HG02943 (cell line): ENCODE measurements around the gene TRAPPC2.

ENCODE experiments used
- ATAC-seq: cut with Tn5 transposase; IDR thresholded peaks from one replicate; pipeline ENCODE4 v1.9.1; 2021; ENCODE audit warnings: mild to moderate bottlenecking, low read depth, moderate library complexity; ENCODE audit not compliant: unreplicated experiment

Gene TRAPPC2

GRCh38 chrX:13702111-13702789, 32.2 kb downstream of the TRAPPC2 start:
- no peak for ATAC-seq

- ATAC-seq, result no peak
These were observed 34.0 kb downstream of the TRAPPC2 start for GRCh38 chrX:13700380-13700779.

GRCh38 chrX:13699183-13699826, 35.1 kb downstream of the TRAPPC2 start:
- no peak for ATAC-seq

- no peak for ATAC-seq
These were observed 36.0 kb downstream of the TRAPPC2 start for GRCh38 chrX:13698432-13698831.

- ATAC-seq, result no peak
These were observed 36.4 kb downstream of the TRAPPC2 start for GRCh38 chrX:13697976-13698375.

- ATAC-seq, result no peak
These were observed 37.0 kb downstream of the TRAPPC2 start for GRCh38 chrX:13697455-13697854.

GRCh38 chrX:13695601-13696115, 38.8 kb downstream of the TRAPPC2 start:
- no peak for ATAC-seq

- ATAC-seq, result no peak
These were observed 39.4 kb downstream of the TRAPPC2 start for GRCh38 chrX:13694983-13695382.

- no peak for ATAC-seq
These were observed 40.1 kb downstream of the TRAPPC2 start for GRCh38 chrX:13694359-13694758.

GRCh38 chrX:13693341-13693961, 41.0 kb downstream of the TRAPPC2 start:
- ATAC-seq, result no peak

GRCh38 chrX:13692771-13693231, 41.6 kb downstream of the TRAPPC2 start:
- ATAC-seq, result no peak

GRCh38 chrX:13691841-13692371, 42.5 kb downstream of the TRAPPC2 start:
- ATAC-seq, result no peak

- no peak for ATAC-seq
These were observed 43.6 kb downstream of the TRAPPC2 start for GRCh38 chrX:13690836-13691235.

GRCh38 chrX:13689741-13690211, 44.6 kb downstream of the TRAPPC2 start:
- no peak for ATAC-seq

GRCh38 chrX:13688958-13689740, 45.3 kb downstream of the TRAPPC2 start, which contains the start of gene RAB9A:
RAB9A (plus strand) TSS chrX:13689128; CDS start chrX:13708747, 19,619 bp downstream.
- ATAC-seq, result peak; percentile 70

GRCh38 chrX:13688384-13688957, 45.9 kb downstream of the TRAPPC2 start:
- no peak for ATAC-seq

GRCh38 chrX:13687203-13687602, 47.2 kb downstream of the TRAPPC2 start:
- no peak for ATAC-seq

- no peak for ATAC-seq
These were observed 49.2 kb downstream of the TRAPPC2 start for GRCh38 chrX:13685126-13685763.

GRCh38 chrX:13684361-13684760, 50.1 kb downstream of the TRAPPC2 start:
- ATAC-seq, result no peak
